GM19395 (cell line): ENCODE results near the gene CSAD.

ENCODE experiments used
- ATAC-seq: cut with Tn5 transposase; IDR thresholded peaks from one replicate; pipeline ENCODE4 v1.9.1; 2021; ENCODE audit warnings: mild to moderate bottlenecking, moderate library complexity; ENCODE audit not compliant: unreplicated experiment

The CSAD gene

DNA sequence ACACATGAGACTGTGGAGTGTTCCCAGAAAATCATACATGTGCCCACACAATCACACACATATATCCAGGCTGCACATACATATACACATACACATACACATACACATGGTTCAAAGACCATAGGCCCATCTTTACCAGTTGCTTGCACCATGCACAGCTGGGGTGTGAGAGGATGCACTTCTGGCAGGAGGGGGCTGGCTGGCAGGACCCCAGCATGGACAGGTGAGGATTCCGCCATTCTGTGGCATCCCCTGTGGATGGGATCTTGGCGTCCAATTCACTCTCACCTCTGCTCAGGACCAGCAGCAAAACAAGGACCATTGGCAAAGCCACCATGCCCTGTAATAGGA is 19.4 kb upstream of the CSAD start:
- ATAC-seq: peak; percentile 24

DNA sequence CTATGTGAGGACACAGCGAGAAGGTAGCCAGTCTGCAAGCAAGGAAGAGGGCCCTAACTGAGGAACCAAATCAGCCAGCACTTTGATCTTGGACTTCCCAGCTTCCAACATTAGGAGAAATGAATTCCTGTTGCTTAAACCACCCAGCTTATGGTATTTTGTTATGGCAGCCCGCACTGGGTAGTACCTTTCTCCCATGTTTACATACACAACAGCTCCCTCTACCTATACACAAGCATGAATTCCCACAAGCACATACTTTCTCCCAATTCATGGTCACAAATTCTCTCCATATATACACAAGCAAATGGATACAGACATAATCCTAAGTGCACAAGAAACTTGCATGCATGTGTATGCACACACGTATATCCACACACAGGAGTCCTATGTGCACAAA is 19.0 kb upstream of the CSAD start:
- ATAC-seq: no peak

DNA sequence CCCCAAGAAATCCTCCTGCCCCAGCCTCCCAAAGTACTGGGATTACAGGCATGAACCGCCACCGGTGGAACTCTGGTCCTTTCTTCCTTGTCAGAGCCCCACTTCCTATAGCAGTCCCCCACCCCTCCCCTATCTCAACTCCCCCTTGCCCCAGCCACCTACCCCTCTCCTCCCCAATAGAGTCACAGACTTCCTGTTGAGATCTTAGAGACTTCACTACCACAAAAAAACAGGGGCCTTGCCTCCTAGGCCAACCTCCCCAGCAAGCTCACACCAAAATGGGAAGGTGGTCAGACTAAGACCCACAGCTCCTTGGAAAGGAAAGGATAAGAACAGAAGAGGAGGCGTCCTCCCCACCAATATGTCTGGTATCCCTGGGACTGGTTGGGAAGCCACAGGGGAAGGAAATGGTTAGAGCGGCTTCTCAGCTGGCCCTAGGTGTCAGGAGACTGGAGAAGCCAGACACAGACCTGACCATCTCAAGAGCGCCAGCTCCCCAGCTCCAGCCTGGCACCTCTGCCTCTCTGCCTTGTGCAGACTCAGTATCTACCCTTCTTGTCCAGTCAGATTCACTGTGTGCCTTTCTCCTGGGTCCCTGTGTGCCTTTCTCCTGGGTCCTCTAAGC is 17.9 kb upstream of the CSAD start:
- no peak for ATAC-seq

DNA sequence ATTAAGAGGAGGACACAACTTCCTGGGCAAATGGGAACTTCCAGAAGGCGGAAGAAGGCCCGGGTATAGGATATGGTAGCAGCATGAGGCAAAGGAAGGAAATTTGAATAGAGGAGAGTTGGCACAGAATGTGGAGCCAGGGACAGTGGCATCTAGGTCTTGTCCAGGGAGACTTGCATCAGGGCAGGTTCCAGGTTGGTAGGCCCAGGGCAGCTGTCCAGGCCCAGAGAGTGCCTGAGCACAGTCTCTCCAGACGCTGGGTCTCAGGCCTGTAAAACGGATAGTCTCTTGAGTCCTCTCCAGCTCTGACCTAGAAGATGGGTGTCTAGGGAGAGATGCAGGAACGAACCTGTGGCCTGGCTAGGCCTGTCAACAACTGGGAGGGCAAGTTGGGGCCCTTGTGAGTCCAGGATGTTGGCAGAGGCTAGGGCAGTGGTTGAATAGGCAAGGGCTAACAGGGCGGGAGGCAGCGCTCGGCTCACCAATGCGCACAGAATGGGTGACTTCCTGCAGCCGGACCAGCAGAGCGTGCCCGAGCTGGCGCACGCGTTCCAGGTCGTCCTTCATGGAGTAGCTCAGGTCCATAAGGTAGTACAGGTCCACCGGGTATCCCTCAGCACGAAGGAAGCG is 16.4 kb upstream of the CSAD start:
- ATAC-seq: no peak

DNA sequence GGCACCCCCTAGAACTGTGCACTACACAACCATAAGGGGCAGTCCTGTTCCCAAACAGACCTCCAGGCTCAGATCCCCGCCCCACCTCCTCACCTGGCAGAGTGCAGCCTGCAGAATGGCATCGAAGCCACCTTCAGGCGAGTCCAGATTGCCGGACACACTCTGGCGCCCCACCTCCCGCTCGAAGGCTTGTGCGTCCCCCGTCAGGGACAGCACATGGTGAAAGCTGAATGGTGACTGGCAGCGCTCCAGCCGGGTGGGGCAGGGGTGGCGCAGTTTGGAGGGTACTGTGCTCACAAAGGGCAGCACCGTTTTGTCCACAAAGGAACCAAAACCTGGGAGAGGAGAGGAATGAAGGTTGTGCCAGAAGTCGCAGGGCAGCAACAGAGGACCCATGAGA is 15.8 kb upstream of the CSAD start:
- ATAC-seq: no peak

DNA sequence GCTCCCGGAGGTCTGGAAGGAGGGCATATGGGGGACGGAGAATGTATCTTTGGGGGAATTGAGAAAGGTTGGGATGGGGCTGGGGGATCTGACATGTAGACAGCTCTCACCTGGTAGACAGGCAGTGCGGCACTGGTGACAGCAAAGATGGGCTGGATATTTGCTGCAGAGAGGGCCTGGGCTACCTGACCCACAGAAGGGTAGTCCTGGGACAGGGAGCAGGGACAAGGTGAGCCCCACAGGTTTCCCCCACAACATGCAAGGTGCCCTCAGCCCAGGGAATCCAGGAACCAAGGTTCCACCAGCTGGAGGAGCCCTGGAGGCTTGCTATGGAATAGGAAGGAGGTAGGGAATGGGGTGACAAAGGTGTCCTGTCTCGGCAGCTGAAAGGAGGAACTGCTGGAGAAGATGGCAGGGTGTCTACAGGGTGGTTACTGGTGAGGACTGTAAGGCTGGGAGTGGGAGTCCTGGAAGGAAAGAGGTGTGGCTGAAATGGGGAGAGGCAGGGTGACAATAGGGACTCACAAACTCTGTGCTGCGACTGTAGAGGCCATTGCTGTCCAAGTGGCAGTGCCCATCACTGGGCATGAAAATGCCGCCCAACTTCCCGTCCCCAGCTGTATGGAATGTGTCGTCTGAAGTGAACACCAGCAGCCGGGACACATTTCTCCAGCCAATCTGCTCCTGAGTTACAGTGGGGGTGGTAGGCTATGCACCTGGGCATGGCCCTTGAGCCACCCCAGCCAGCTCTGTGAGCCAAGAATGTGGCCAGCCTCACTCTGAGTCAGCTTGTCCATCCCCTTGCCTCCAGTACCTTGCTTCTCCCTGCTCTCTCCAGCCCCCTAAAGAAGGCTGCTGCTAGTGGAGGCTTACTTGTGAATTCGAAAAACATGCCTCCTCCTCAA is 15.0 kb upstream of the CSAD start:
- ATAC-seq: no peak

DNA sequence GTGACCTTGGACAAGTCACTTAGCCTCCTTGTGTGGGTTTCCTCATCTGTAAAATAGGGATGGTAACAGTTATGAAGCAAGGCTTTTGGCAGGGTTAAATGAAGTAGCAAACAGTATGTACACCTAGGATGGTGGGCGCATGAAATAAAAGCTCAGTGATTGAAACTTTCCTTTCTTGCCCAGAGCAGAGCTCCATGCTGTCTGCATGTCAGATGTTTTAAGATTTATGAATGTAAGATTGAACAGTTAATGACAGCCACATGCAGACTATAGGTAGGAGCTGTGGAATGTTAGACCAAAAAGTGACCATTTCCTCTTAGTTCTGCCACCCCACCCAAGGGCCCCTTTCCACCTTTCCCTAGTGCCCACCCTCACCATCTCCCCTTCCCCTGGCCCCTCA is 14.2 kb upstream of the CSAD start:
- no peak for ATAC-seq

DNA sequence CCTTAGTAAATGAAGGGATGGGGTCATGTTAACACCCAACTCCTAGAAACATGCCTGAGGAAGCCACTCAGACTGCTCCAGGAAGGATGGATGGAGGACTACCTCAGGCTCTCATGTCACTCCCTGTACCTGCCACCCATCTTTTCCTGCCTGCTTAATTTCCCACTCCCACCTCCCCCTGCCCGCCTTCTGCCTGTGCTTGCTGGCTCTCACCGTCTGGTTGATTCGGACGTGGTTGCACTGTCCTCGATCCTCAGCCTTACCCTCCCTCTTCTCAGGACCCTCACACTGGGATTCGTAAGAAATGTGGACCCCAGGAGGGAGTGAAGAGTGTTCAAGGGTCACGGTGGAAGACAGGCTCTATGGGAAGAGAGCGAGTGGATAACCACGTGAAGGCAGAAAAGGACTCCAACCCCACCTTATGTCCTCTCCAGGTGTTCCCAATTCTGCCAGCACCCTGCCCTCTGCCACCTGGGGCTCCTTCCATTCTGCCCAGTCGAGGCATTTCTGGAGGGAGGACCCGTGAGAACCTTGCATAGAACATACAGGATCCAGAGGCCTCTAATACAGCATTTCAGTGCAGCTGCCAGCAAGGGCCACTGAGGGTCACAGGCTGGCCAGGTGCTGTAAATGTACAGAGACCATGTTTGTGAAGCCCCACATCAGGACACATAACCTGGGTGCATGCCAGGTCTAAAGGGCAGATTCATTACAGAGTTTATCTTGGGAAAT is 13.4 kb upstream of the CSAD start:
- no peak for ATAC-seq

DNA sequence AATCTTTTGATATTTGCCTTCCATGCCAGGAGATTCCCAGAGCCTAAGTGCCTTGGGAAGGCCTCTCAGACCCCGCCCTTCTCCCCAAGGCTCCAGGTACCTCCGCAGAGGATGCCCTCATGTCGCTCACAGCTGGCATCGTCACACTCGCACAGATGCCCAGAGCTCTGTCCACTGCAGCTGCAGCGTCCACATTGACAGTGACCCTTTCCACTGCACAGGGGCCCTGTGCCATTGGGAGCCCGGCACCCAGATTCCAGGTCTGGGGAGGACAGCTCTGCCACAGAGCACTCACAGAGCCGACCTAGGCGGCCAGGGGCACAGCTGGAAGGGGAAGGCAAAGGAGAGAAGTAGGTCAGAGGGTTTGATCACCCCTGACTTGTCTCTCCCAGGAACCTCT is 12.3 kb upstream of the CSAD start:
- no peak for ATAC-seq

DNA sequence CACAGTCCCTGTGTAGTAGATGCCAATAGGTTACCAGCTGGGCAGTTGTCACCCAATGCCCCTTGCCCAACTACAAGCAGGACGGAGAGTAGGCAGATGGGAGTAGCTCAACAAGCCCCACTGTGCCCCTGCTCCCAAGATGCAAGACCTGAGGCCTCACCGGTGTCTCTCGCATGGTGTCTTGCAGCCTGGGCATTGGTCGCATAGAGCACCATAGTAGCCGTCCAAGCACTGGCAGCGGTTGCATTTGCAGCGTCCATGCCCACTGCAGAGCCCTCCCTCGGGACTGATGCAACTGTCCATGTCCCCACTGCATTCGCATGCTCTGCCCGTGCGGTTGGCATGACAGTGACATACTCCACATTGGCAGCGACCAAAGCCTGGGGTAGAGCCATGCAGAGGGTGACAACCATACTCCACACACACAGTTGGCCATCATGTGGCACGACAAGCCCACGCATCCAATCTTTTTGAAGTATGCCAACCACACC is 11.9 kb upstream of the CSAD start:
- ATAC-seq: no peak

DNA sequence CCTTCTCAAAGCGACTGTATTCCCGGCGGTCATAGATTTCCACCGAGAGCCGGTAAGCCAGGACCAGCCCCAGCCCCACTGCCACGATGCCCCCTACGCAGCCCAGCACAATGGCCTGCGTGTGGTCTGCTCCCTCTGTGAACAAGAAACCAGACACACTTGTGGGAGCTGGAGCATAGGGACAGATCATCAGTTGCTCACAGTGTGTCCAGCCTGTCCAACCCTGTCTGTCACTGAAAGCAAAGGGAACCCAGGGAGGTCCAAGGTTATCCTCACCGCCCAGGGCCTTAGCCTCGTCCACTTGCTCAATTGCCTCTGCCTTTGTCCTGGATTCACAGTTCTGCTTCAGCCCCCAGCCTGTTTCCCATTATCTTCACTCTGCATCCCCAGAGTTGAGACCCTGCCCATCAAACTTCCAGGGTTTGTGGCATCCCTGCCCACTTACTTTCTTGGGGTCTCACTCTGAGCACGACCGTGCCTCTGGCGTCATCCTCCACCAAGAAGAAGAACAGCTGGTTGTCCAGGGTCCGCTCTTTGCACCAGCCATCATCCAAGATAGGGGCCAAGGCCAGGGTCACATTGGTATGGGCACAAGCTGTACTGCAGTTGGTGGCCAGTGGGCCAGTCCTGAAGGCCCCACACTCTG is 11.3 kb upstream of the CSAD start:
- no peak for ATAC-seq

DNA sequence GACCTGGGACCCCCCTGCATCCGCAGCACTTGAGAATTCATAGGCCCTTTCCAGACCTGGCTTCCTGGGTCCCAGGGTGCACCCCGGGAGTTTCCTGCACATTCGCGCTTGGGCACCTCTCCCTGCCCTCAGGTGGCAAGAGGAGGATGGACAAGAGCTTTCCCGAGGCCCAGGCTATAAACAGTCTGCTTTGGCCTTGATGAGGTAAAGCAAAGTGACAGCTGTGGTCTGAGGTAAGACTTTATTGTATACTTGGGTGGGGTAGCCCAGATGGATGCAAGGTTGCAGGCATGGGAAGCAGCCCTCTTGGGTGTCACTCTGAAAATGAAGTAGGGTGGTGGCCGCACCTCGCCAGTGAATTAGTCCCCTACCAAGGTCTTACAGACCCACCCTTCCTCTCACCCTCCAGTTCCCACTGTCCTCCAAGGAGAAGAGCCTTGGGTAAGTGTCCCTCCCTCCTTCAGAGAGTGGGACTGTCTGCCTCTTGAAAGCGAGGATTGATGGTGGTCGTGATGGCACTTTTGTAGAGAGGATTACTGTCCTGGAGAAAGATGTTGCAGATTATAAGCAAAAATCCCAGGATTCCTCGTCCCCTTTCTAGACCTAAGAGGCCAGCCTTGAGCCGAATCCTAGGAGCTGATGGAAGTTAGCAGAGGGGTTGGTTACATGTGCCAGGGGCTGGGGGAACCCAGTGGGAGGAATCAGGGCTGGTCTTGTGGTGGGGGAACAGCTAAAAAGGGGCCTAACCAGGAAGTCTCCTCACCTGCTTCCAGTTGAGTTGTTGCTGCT is 10.6 kb upstream of the CSAD start:
- no peak for ATAC-seq

DNA sequence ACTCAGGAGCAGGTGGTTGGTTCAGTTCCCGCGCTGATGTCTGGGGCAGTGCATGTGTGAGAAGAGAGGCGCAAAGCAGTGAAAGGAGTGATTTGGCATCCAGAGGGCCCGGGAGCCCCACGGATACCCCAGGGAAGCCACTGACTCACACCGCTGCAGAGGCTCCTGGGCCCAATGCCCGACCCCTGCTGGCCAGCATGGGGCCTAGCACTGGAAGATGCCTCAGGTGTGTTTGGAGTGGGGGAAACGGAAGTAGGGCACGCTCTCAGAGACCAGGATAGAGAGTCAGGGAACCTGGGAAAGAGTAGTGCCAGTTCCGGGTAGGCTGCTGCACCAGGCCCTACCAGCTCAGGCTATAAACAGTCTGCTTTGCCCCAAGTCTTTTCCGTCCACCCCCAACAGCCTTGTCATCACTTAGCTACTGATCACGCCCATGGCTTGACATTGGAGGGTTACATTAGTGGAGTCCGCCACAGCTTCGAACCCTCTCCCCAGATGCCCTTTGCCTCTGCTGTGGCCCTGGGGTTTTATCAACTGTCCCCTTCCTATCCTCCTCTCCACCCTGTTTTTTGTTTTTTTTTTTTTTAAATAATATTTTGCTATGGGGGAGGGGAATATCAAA is 9.5 kb upstream of the CSAD start:
- ATAC-seq: no peak

DNA sequence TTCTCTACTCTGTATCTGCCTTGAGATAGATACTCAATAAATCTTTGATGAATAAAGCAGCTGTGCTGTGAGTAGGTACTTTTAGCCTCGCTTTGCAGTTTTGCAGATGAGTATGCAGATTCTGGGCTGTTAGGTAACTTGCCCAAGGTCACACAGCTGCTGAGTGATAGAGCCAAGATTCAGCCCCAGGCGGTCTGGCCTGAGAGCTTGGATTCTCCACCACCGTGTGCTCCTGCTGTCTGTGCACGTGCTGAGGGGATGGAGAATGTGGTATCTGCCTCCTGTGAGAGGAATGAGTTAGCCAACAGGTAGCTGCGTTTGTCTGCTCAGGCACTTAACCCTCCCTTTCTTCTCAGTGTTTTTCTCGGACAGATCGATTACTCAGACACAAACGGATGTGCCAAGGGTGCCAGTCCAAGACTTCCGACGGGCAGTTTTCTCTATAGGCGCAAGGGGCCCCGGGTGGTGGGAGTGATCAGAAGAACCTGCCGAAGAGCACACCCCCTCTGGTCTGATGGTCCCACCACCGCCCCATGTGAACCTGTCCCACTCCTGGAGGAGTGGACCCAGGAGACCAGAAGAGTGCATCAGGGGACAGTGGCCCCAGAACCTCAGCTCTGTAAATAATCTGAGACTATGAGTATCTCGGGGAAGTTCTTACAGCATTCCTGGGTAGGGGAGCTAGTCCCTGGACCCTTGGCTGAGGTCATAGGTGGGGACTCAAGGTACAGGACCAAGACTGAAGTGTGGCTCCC is 6.6 kb upstream of the CSAD start:
- ATAC-seq: no peak

DNA sequence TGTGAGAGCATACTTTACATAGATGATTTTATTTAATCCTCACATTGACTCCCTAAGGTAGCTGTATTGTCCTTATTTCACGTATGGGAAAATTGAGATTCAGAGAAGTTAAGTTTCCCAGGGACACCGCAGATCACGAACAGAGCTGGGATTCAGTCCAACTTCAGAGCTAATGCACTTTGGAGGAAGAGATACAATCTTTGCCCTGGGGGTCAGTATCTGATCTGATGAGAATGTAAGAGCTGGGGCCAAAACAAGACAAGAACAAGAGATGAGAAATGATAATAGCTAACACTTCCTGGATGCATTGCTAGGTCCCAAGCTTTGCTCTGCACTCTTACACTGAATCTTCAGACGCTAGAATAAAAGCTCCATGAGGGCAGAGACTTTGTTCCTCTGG is 6.0 kb upstream of the CSAD start:
- no peak for ATAC-seq

DNA sequence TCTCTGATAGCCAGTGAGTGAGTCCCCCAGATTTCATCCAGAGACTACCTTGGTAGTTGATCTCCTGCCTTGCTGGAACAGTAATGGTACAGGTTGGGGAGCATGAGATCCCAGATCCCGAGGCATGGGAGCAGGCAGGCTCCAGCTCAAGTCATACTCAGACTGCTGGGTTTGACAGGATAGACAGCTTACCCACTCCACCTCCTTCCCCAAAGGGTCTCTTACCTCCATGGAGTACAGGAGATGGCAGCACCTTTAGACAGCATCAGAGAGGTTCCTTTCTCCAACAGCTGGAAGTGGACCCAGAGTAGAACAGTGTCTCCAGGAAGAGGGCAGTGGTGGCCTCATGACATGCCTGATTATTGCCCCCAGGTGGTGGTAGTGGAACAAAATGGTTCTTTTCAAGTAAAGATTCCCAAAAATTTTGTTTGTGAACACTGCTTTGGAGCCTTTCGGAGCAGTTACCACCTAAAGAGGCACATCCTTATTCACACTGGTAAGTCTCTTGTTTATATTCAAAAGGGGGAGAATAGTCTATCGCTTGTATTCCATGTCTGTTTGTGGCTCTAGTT is 4.9 kb upstream of the CSAD start:
- no peak for ATAC-seq

DNA sequence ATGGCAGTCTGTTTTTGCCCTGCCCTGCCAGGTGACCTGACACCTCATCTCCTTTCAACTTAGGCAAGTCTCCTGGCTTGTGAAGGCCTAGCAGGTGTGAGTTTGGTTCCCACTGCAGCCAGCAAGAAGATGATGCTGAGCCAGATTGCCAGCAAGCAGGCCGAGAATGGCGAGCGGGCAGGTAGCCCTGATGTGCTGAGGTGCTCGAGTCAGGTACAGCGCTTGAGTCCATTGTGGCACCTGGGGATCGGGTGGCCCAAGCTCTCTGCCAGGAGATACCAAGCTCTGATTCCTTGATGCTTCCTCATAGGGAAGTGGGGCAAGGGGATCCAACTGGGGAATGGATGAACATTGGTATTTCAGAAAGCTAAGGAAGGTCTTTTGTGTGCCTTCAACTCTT is 4.1 kb upstream of the CSAD start:
- no peak for ATAC-seq

DNA sequence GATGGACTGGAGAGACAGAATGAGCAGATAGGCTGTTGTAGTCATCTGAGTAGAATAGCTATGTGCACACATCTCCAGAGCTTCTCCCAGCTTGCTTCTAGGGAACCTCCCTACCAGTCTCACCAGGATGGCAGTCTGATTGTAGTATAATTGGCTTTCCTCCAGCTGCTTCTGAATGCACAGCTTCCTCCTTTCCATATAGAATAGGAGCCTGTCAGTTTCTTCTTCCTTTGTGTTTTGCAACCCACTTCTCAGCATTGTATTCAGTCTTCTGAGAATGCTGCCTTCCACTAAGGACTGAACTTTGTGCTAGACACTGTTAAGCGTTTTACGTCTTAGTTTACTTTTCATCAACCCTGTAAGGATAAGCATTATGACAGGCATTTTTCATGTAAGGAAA is 2.2 kb upstream of the CSAD start:
- ATAC-seq: no peak

DNA sequence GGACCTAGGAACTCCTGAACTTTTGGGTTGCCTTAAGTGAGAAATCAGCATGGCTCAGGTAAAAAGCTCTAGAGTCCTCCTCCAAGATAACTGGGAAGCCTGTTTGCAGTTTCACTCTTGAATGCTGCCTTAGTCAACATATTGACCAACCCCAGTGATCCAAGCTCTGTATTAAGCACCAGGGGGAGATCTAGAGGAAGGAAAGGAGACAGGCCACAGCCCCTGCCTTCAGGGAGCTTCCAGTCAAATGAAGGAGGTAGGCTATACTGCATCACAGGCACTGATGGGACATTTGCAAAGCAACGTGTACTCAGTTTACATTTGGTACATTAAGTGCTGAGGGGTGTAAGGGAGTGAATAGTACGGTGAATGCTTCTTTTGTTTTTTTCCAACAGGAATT is 1.2 kb upstream of the CSAD start:
- ATAC-seq: no peak
